Right lobe of liver (tissue), 4 donors: ENCODE data around the gene CAPZA2.

Experiments used
- POLR2A ChIP-seq: fragments of 450-650 bp; IDR thresholded peaks from one replicate; pipeline ENCODE4 v1.6.1; 2017; ENCODE audit warnings: antibody characterized with exemption, mild to moderate bottlenecking
- TF ChIP-seq, protein P1 (sequence below), 4 donors: fragments of 200-600 bp in 3 of 4; fragments of 450-650 bp in 1 of 4; IDR thresholded peaks; one replicate each; pipeline versions ENCODE4 v1.5.1 to v1.8.0; 2016 to 2022; ENCODE audit warnings: antibody characterized with exemption in 4 of 4, mild to moderate bottlenecking in 2 of 4
- donor health status: DM: no; HTN: no; CAD: no.
- donor health status: DM: no; HTN: no; CAD: no.
- donor health status: DM: no; HTN: yes; CAD: no.

DNA sequence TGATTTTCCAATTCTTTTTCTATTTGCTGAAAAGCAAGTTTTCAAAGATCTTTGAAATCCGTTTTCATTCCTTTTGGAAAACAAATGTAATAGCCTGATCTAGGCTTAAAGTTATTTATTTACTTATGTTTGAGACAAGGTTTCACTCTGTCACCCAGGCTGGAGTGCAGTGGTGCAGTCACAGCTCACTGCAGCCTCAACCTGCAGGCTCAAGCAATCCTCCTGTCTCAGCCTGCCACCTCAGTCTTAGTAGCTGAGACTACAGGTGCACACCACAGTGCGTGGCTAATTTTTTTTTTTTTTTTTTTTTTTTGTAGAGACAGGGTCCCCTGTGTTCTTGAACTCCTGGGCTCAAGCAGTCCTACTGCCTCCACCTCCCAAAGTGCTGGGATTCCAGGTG is 95.5 kb downstream of the CAPZA2 start:
- TF ChIP-seq POLR2A = no peak
- TF ChIP-seq, protein P1, sequence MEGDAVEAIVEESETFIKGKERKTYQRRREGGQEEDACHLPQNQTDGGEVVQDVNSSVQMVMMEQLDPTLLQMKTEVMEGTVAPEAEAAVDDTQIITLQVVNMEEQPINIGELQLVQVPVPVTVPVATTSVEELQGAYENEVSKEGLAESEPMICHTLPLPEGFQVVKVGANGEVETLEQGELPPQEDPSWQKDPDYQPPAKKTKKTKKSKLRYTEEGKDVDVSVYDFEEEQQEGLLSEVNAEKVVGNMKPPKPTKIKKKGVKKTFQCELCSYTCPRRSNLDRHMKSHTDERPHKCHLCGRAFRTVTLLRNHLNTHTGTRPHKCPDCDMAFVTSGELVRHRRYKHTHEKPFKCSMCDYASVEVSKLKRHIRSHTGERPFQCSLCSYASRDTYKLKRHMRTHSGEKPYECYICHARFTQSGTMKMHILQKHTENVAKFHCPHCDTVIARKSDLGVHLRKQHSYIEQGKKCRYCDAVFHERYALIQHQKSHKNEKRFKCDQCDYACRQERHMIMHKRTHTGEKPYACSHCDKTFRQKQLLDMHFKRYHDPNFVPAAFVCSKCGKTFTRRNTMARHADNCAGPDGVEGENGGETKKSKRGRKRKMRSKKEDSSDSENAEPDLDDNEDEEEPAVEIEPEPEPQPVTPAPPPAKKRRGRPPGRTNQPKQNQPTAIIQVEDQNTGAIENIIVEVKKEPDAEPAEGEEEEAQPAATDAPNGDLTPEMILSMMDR (IDR thresholded peaks at IDR 0.05) = no peak
